SW 1271 (cell line): ENCODE data around the gene CYB5B.
A peak's percentile ranks its signal among the peaks of the same experiment; 100 is the strongest.
"Not testable (repeated sequence)": the region's sequence is repeated elsewhere in the genome, so short reads cannot be mapped to it uniquely, and the experiment has no call there.

ENCODE experiments used
- DNase-seq, 2 experiments: peaks; one replicate each; lab custom pipeline; 2025; lab: John Stamatoyannopoulos, UW

The CYB5B gene

DNA sequence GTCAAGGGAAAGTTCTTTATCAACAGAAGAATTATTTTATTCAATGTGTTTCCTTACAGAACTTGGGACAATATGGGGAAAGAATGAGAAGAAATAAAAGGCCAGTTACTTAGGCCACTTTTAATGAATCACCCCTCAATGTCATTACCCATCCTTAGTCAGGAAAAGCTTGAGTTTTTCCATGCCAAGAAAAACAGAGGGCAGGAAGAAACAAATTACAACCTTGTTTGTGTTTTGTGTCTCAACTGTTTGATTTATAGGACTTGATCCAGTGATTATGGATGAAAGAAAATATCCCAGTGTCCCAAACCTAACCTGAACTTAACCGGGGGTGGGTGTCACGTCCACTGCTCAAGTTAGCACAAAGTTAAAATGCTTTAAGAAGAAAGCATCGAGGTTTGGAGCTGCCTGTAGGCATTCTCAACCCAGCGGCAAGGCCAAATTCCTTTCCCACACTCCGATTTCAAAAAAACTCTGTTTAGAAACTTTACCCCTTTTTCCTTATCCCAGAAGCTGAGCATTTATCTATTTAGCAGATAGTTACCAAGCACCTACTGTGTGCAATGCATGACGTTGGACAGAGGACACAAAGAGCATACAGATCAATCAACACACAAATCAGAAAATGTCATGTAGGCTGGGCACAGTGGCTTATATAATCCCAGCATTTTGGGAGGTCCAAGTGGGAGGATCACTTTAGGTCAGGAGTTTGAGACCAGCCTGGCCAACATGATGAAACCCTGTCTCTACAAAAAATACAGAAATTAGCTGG, 14.0 kb upstream of the CYB5B start:
- DNase-seq, result no peak

DNA sequence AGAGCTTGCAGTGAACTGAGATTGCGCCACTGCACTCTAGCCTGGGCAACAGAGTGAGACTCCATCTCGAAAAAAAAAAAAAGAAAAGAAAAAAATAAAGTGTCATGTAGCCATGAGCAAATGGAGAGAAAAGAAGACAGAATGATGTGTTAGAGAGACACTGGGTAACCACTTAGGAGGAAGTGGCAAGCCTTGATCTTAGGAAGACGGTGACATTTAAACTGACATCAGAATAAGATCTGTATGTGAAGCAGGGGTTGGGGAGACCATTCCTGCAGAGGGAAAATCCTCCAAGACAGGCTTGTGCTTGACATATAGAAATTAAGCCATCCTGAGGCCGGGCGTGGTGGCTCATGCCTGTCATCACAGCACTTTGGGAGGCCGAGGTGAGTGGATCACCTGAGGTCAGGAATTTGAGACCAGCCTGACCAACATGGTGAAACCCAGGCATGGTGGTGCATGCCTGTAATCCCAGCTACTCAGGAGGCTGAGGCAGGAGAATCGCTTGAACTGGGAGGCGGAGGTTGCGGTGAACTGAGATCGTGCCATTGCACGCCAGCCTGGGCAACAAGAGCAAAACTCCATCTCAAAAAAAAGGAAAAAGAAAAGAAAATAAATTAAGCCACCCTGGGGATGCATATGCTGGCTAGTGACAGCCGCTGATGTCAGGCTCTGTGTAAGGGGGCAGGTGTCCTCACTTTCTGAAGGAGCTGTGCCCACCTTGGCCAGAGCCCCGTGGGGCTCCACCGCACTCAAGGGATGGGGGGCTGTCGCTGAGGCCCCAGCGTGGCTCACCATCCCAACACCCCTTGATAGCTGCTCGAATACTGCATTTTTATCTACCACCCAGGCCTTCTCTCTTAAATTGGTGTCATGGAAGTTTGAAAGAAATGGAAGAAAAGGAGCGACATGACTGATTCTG, 13.1 kb upstream of the CYB5B start:
- no peak for DNase-seq

DNA sequence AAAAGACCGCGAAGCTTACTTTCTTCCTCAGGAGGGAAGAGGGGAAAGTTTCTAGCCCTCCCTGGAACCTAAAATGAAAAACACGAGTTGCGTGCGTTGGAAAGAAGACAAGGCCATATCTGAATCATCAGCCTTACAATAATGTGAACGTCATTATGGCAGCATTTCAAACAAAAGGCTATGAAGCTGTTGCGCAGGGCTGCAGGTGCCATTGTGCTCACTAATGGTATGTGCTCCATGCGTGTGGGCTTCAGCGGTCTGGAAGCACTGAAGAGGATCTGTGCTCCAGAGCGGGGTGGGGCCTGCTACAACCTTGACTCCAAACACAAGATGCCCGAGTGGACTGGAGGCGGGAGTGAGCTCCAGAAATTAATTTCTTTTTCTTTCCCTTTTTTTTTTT, 12.1 kb upstream of the CYB5B start:
- no peak for DNase-seq

DNA sequence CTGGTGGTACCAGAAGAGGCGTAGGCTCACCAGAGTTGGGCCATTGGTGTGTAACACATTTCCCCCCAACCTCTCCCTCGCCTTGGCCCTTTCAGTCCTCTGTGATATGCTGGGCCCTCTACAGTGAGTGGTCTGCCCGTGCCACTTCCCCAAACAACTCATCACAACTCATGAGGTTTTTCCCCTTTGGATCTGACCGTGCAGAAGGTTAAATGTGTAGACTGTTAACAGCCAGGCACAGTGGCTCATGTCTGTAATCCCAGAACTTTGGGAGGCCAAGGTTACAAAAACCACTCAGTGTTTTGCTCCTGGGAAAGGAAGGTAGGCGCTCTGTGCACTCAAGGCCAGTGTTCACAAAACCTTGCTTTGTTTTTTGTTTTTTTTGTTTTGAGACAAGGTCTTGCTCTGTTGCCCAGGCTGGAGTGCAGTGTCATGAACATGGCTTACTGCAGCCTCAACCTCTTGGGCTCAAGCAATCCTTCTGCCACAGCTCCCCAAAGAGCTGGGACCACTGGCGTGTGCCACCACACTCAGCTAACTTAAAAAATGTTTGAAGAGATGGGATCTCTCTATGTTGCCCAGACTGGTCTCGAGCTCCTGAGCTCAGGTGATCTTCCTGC, 11.3 kb upstream of the CYB5B start:
- no peak for DNase-seq

DNA sequence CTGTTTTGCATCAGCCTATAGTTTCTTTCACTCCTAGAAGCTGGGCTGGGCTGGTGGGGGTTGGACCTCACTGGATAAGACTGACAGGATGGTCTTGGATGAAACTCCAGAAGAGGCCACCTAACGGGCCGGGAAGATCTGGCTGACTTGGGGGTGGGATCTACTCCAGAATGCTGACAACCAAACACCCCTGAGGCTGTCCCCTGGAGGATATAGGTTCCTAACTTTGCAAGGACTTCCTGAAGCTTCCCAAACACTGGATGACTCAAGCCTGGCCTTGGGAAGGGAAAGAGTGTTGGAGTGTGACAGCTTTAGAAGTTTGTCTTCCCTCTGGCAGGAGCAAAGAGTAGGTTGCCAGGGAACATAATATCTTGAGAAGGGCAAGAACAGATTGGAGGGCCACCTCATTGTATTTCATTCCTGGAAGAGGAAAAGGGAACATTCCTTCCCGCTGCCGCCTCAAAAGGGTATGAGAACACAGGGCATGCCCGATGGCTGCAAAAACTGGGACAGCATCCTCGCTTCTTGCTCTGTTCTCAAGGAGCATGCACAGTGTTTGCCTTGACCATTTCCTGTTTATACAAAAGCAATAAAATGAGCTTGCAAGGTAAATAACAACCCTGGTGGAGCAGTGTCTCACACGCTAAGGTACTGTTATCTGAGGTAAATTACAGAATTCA, 6.8 kb upstream of the CYB5B start:
- no peak for DNase-seq

DNA sequence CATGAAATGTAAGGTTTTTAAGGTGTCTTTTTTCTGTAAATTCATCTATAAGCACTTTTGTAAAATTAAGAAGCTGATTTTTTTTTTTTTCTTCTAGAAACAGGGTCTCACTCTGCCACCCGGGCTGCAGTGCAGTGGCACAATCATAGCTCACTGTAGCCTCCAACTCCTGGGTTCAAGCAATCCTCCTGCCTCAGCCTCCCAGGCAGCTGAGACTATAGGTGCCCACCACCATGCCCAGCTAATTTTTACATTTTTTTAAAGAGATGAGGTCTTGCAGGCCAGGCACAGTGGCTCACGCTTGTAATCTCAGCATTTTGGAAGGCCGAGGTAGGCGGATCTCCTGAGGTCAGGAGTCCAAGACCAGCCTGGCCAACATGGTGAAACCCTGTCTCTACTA, 4.5 kb upstream of the CYB5B start:
- DNase-seq, result no peak

DNA sequence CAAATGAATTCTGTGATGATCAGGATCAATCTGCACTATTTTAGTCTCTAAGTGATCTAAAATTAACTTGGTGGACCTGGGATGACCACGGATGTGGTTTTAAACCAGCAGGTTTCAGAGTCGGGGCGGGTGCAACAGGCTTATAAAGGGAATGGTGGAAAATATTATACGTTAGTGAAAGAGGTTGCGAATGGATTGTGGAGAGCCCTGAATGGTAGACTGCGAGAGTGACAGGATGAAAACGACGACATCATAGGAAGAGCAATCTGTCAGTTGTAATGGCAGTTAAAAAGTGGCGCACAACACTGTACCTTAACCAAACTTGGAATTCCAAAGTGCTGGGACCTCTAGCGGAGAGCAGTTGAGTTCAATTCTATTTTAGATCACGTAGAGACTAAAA, 1.2 kb upstream of the CYB5B start:
- DNase-seq, result no peak

DNA sequence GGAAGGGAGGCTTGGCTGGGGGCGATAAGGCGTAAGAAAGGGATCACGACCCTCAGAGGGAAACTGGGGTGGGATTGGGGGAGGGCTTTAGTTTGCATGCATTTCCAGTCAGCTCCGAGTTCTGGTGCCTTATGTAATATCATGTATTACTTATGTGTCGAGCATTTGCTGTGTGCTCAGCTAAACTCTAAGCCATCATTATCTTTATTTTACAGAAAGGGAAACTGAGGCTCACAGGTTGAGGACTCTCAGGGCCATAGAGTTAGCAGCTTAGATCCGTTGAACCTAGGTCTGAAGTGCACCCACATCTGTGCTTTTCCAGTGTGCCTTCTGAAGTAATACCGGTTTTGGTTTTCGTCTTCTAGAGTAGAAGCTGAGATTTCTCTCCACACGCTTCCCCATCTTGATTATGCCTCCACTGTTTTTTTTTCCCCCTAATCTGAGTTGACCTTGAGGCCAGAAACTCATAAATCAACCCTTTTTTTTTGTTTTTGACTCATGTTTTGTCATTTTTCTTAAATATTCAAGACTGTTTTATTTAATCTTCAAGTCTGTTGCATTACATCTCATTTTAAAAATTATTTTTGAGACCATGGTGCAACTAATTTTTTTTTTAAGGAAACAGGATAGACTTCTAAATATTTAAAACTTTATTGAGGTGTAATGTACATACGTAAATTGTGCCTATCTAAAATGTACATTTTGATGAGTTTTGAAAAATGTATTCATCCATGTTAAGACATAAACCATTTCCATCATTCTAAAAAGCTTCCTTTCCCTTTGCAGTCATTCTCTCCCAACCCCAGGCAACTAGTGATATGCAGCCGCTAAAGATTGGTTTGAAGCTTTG, 741 bp downstream of the CYB5B start:
- DNase-seq, result peak in 1 of 2 experiments; percentile 41

DNA sequence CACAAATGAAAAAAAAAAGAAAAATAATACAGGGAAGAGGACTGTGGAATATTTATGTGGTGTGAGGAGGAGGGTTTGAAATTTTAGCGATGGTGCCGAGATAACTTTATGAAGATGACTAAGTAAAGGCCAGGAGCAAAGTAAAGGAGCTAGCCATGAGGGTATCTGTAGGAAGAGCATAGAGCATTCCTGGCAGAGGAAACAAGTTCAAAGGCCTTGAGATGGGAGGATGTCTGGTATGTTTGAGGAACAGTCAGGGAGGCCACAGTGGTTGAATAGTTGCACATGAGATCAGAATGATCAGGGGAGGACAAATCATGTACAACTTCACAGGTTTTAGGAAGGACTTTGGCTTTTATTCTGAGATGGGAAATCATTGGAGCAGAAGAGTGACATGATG, 4.2 kb downstream of the CYB5B start:
- DNase-seq, result no peak

DNA sequence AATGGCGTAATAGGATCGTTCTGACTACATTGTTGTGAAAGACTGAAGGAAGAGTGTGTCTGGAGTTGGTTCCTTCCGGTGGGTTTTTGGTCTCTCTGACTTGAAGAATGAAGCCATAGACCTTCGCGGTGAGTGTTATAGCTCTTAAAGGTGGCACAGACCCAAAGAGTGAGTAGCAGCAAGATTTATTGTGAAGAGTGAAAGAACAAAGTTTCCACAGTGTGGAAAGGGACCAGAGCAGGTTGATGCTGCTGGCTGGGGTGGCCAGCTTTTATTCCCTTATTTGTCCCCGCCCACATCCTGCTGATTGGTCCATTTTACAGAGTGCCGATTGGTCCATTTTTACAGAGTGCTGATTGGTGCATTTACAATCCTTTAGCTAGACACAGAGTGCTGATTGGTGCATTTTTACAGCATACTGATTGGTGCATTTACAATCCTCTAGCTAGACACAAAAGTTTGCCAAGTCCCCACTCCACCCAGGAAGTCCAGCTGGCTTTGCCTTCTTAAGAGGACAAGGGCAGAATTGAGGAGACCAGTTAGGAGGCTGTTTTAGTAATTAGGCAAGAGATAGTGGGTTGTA, 4.7 kb downstream of the CYB5B start:
- not testable (repeated sequence) for DNase-seq

DNA sequence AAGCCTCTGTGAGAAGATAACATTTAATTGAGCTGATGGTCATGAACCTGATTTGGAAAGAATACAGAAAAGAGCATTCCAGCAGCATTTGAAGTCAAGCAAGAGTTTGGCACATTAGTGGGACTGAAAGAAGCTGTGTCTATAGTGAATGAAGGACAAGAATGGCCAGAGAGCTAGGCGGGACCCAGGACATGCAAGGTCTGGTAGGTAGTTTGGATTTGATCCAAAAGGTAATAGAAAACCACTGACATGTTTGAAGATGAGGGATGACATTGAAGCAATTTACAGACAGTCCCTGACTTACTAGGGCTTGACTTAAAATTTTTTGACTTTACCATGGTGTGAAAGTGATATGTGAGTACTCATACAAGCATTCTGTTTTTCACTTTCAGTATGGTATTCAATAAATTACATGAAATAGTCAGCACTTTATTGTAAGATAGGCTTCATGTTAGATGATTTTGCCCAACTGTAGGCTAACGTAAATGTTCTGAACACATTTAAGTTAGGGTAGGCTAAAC, 7.6 kb downstream of the CYB5B start:
- no peak for DNase-seq

DNA sequence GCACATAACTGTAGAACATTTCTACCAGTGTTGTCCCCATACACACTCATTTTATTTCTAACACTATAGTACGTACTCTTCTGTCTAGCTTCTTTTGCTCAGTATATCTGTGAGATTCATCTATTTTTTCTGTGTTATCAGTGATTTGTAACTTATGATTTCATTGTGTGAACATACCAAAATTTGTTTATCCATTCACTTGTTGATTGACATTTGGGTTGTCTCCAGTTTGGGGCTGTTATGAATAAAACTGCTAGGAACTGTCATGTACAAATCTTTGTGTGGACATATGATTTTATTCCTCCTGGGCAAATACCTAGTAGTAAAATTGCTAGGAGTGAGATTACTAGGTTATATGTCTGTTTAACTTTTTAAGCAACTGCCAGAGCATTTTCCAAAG, 9.6 kb downstream of the CYB5B start:
- DNase-seq, result no peak

DNA sequence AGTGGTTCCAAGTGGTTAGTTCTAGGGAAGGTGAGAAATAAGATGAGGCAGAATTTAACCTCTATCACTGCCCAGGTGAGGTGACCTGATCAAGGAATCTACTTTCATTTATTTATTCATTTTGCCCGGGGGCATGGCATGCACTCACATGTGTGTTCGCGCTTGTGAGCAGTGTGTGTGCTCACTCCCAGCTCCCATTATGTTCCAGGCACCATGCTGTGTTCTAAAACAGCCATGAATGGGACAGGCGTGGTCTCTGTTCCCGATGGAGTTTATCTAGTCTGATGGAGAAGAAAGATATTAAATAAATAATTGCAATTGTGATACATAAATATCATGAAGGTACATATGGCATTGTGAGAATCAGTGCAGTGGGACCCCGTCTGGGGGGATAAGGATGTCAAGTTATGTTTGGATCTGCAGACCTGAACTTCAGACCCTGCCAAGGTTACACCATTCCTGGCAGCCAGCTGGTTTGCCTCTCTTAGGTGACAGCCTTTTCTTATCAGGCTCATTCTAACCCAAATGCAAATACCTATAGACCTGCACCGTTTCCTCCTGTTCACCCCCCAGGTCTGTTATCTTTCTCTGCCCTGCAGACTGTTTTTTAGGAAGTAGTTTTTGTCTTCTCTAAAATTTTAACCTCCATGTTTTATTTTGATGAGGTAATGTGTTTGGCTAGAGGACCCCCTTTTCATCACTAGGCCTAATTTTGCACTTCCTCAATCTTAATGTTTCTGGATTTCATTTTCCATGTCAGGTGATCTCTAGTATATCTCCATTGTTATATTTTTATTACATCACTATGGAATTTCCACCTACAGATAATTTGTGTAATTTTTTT, 11.8 kb downstream of the CYB5B start:
- no peak for DNase-seq

DNA sequence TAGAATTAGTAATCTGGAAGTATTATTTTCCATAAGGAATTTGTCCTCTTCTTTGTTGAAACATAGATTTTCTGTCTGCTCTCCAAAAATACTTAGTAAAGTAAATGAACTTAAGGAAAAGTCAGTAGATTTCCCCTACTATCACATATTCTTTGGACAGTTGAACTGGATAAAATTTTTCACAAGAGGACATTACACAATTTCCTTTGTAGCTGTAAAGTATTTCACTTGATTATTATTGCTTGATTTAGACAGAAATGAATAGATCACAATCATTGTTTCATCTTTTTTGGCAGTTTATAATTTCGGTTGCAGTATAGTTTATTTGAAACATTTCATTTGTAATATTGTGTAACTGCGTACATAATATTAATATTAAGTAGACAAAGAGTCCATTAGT, 12.5 kb downstream of the CYB5B start:
- no peak for DNase-seq

DNA sequence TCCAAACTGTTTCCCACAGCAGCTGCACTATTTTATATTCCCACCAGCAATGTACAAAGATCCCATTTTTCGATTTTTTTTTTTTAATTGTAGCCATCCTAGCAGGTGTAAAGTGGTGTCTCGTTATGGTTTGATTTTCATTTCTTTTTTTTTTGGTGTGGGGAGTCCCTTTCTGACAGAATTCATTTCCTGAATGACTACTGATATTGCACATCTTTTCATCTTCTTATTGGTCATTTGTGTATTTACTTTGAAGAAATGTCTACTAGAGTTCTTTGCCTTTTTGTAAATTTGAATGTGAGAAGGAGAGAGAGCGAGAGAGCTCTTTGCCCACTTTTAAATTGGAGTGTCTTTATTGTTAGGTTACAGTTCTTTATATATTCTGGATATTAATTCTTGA, 14.0 kb downstream of the CYB5B start:
- no peak for DNase-seq

DNA sequence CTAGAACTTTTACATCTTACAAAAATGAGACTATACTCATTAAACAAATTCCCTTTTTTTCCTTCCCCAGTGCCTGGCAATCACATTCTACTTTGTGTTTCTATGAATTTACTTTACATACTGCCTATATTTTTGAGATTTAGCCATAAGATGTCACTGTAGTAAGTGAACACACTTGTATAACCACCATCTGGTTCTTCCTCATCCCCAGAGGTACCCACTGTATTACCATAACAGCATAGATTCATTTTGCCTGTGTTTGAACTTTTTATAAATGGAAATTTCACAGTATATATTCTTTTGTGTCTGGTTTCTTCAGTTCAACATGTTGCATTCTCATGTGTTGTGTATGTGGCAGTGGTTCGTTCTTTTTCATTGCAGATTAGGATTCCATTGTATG, 15.8 kb downstream of the CYB5B start:
- no peak for DNase-seq

DNA sequence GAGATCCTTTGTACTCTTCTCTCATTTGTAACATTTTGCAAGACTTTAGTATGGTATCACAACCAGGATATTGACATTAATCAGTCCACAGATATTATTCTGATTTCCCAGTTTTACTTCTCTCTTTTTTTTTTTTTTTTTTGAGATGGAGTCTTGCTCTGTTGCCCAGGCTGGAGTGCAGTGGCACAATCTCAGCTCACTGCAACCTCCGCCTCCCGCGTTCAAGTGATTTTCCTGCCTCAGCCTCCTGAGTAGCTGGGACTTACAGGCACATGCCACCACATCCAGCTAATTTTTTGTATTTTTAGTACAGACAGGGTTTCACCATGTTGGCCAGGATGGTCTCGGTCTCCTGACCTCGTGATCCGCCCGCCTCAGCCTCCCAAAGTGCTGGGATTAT, 16.6 kb downstream of the CYB5B start:
- not testable (repeated sequence) for DNase-seq

DNA sequence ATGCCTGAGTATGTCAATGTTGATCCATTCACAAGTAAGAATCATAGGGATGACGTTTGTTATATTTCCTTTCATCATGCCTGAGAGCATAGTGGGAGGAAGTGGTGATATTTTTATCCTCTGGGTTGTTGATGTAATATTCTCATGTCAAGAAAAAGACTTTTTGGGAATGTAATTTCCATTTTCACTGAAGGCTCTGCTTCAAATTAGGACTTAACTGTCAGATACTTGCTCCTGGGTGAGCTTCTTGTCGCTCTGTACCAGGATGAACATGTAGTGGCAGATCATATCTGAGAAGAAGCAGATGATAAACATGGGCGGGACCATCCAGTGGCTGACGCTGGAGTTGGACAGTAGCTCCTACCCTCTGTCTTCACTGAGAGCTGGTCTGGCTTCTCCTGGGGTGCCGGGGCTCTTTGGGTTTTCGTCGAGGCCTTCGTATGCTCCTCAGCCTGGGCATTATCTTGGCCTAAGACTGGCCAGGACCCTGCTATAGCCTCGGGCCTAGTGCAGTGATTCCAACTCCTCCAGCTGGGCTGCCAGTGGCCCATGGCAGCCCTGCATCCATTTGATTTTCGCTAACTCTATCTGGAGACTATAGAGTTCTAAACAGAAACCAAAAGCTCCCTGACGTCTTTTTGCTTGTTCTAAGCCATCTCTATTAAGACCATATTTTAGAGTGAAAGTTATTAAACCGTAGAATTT, 19.7 kb downstream of the CYB5B start:
- DNase-seq, result no peak

DNA sequence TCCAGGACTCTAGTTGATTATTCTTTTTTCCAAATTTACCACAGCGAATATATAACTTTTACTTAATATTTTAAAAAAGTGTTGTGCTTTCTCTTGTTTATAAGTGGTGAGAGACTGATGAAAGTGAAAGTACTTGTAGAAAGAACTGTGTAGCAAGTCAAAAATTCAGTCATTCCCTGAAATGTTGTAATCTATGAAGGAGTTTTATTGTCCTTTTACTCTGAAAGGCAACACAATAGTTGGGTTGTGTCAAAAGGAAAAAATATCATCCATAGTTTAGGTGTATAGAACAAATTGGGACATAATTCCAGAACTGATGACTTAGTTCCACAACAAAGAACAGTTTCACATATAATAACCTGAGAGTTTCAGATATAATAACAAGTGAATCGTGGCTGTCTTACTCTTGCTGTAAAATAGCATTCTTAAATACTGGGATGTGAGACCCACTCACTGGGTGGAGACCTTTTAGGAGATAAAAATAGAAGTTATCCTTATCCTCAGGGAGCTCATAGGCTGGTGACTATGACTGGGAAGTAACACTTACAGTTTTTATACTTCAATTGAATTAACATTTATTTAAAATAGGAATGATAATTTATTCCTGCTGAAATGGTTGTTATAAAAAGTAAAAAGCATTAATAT, 20.6 kb downstream of the CYB5B start:
- DNase-seq, result no peak
